Mesodermal cell (in vitro differentiated cells): ENCODE data around the gene ENGASE.

Experiments
- H3K27ac ChIP-seq: 2 replicates; pipeline ENCODE4 v1.7.0; 2013; ENCODE audit warnings: mild to moderate bottlenecking, low read depth, low read length, moderate library complexity; ENCODE audit not compliant: severe bottlenecking
- H3K36me3 ChIP-seq: 2 replicates; pipeline ENCODE4 v1.7.1; 2013; ENCODE audit warnings: mild to moderate bottlenecking, low read length, moderate library complexity; ENCODE audit not compliant: control insufficient read depth, insufficient read depth
- H3K4me1 ChIP-seq: one replicate; pipeline ENCODE4 v1.7.1; 2013; ENCODE audit warnings: mild to moderate bottlenecking, low read length; ENCODE audit not compliant: insufficient read depth, control insufficient read depth, poor library complexity, severe bottlenecking
- H3K4me3 ChIP-seq: 2 replicates; pipeline ENCODE4 v1.7.0; 2013; ENCODE audit warnings: low read length, control low read depth, mild to moderate bottlenecking; ENCODE audit not compliant: insufficient read depth, poor library complexity, severe bottlenecking; ENCODE audit errors: extremely low read depth
- H3K9me3 ChIP-seq: 2 replicates; pipeline ENCODE4 v1.7.1; 2013; ENCODE audit warnings: mild to moderate bottlenecking, low read length, moderate library complexity; ENCODE audit not compliant: control insufficient read depth
- WGBS, 2 experiments: methylation state at CpG; one replicate each; pipeline ENCODE4 v1.1.5; 2013; ENCODE audit warnings: missing lambda C conversion rate in 2 of 2; ENCODE audit not compliant: insufficient coverage in 2 of 2; 5-methylcytosine and 5-hydroxymethylcytosine counted together

Gene ENGASE

GRCh38 chr17:79123988-79124387, 49.4 kb downstream of the ENGASE start:
- Histone ChIP-seq H3K36me3 (no peaks in the 10 kb centered on the region), H3K9me3 (no peaks in the 10 kb centered on the region), H3K27ac (no peak overlapping the region), H3K4me1 (no peaks in the 10 kb centered on the region), H3K4me3 (no peak overlapping the region)
- WGBS, 2 experiments, result 94 to 95% methylated on average over 7 to 8 of the region's 8 CpGs

- WGBS, 2 experiments, result 93 to 97% methylated on average over 16 to 18 of the region's 21 CpGs
- Histone ChIP-seq H3K4me1 (no peaks in the 10 kb centered on the region), H3K9me3 (no peaks in the 10 kb centered on the region), H3K4me3 (no peak overlapping the region), H3K27ac (no peak overlapping the region), H3K36me3 (no peaks in the 10 kb centered on the region)
These were observed 50.0 kb downstream of the ENGASE start for GRCh38 chr17:79124513-79125209.

- Histone ChIP-seq H3K4me1 (no peaks in the 10 kb centered on the region), H3K27ac (no peak overlapping the region), H3K9me3 (no peaks in the 10 kb centered on the region), H3K4me3 (no peak overlapping the region), H3K36me3 (no peaks in the 10 kb centered on the region)
- WGBS, 2 experiments, result 81 to 94% methylated on average over 6 to 13 of the region's 22 CpGs
These were observed 50.9 kb downstream of the ENGASE start for GRCh38 chr17:79125503-79125902.

GRCh38 chr17:79126139-79126538, 51.5 kb downstream of the ENGASE start:
- Histone ChIP-seq H3K9me3 (no peaks in the 10 kb centered on the region), H3K4me1 (no peaks in the 10 kb centered on the region), H3K4me3 (no peak overlapping the region), H3K36me3 (no peaks in the 10 kb centered on the region), H3K27ac (no peak overlapping the region)
- WGBS, 2 experiments, result 63 to 73% methylated on average over 7 to 8 of the region's 12 CpGs

- Histone ChIP-seq H3K36me3 (no peaks in the 10 kb centered on the region), H3K9me3 (no peaks in the 10 kb centered on the region), H3K4me3 (no peak overlapping the region), H3K27ac (no peak overlapping the region), H3K4me1 (no peaks in the 10 kb centered on the region)
- WGBS, 2 experiments, result 82 to 88% methylated on average over 22 to 23 of the region's 23 CpGs
These were observed 53.0 kb downstream of the ENGASE start for GRCh38 chr17:79127534-79128135.

GRCh38 chr17:79129523-79129922, 54.9 kb downstream of the ENGASE start:
- Histone ChIP-seq H3K4me1 (no peaks in the 10 kb centered on the region), H3K36me3 (no peaks in the 10 kb centered on the region), H3K27ac (no peak overlapping the region), H3K9me3 (no peaks in the 10 kb centered on the region), H3K4me3 (no peak overlapping the region)
- WGBS, 2 experiments, result 89 to 90% methylated on average over 3 of the region's 4 CpGs

- no peaks in the 10 kb centered on the region for H3K36me3 ChIP-seq
- H3K4me3 ChIP-seq, result no peak overlapping the region
- H3K4me1 ChIP-seq, result no peaks in the 10 kb centered on the region
- WGBS, 2 experiments, result 92 to 94% methylated on average over 34 of the region's 34 CpGs
- no peak overlapping the region for H3K27ac ChIP-seq
- no peaks in the 10 kb centered on the region for H3K9me3 ChIP-seq
These were observed 56.1 kb downstream of the ENGASE start for GRCh38 chr17:79130536-79131273.

GRCh38 chr17:79131274-79131635, 56.6 kb downstream of the ENGASE start:
- no peak overlapping the region for H3K4me3 ChIP-seq
- 89 to 94% methylated on average over 19 to 20 of the region's 21 CpGs for WGBS, 2 experiments

GRCh38 chr17:79131701-79132100, 57.1 kb downstream of the ENGASE start:
- no peaks in the 10 kb centered on the region for H3K36me3 ChIP-seq
- H3K4me3 ChIP-seq, result no peak overlapping the region
- H3K4me1 ChIP-seq, result no peaks in the 10 kb centered on the region
- 91 to 96% methylated on average over 6 to 7 of the region's 8 CpGs for WGBS, 2 experiments
- H3K9me3 ChIP-seq, result no peaks in the 10 kb centered on the region
- H3K27ac ChIP-seq, result no peak overlapping the region

More at GRCh38 chr17:79131274-79131635, 56.6 kb downstream of the ENGASE start:
- no peaks in the 10 kb centered on the region for H3K36me3 ChIP-seq
- no peak overlapping the region for H3K27ac ChIP-seq
- H3K4me1 ChIP-seq, result no peaks in the 10 kb centered on the region
- H3K9me3 ChIP-seq, result no peaks in the 10 kb centered on the region

- Histone ChIP-seq H3K4me1 (no peaks in the 10 kb centered on the region), H3K36me3 (no peaks in the 10 kb centered on the region), H3K4me3 (no peak overlapping the region), H3K27ac (no peak overlapping the region), H3K9me3 (no peaks in the 10 kb centered on the region)
- 91 to 94% methylated on average over 31 to 34 of the region's 36 CpGs for WGBS, 2 experiments
These were observed 57.8 kb downstream of the ENGASE start for GRCh38 chr17:79132271-79133064.
